K562 (cell line): ENCODE measurements around the gene IFRD1. TPM values are rescaled to one million over a fixed set of nuclear protein-coding genes. Genes with fewer than 3 reads are reported as not detected.

Experiments
- BRF1 ChIP-seq: IDR thresholded peaks from 3 replicates; pipeline ENCODE4 v1.6.1; 2011; ENCODE audit warnings: borderline replicate concordance, mild to moderate bottlenecking; ENCODE audit not compliant: insufficient read length; ENCODE audit errors: extremely low read depth
- FOXA3 ChIP-seq, 2 experiments: fragments of 450-650 bp in 1 of 2; sonication (generic) in 1 of 2; formaldehyde crosslinking; IDR thresholded peaks in 1 of 2; conservative IDR thresholded peaks in 1 of 2; 2 replicates each; pipeline versions ENCODE4 v1.4.0 to v1.8.0; 2020 to 2022; ENCODE audit warnings: mild to moderate bottlenecking in 2 of 2, missing genetic modification reagents in 1 of 2
- GTF2A2 ChIP-seq: IDR thresholded peaks from 2 replicates; pipeline ENCODE4 v1.6.1; 2016; ENCODE audit warnings: mild to moderate bottlenecking, missing genetic modification characterization, missing compliant biosample characterization
- HNRNPUL1 ChIP-seq: fragments of 200-400 bp; formaldehyde crosslinking; IDR thresholded peaks from 2 replicates; pipeline ENCODE4 v1.6.1; 2017; ENCODE audit warnings: low read length
- MAFG ChIP-seq: fragments of 450-650 bp; conservative IDR thresholded peaks from 2 replicates; pipeline ENCODE4 v1.6.1; 2016; ENCODE audit warnings: missing genetic modification characterization, missing compliant biosample characterization
- MCM2 ChIP-seq: fragments of 450-650 bp; IDR thresholded peaks from 2 replicates; pipeline ENCODE4 v1.6.1; 2017; ENCODE audit warnings: low read depth, mild to moderate bottlenecking
- NEUROD1 ChIP-seq: fragments of 150-350 bp; IDR thresholded peaks from 2 replicates; pipeline ENCODE4 v1.6.1; 2014; ENCODE audit warnings: borderline replicate concordance, low read length, low read depth; ENCODE audit not compliant: partially characterized antibody
- RBBP5 ChIP-seq: fragments of 200-600 bp; sonication (generic); IDR thresholded peaks from 2 replicates; pipeline ENCODE4 v1.6.1; 2012; ENCODE audit warnings: borderline replicate concordance, mild to moderate bottlenecking, low read length, control low read depth, inconsistent platforms; ENCODE audit not compliant: insufficient read depth, poor library complexity, severe bottlenecking
- RERE ChIP-seq: sonication (generic); formaldehyde crosslinking; IDR thresholded peaks from 2 replicates; pipeline ENCODE4 v1.8.0; 2023; ENCODE audit warnings: missing genetic modification reagents, mild to moderate bottlenecking, borderline replicate concordance
- SMAD4 ChIP-seq: fragments of 250-450 bp; sonication (Bioruptor Pico); conservative IDR thresholded peaks from 2 replicates; pipeline ENCODE4 v1.8.0; 2021; ENCODE audit warnings: inconsistent platforms, mild to moderate bottlenecking, moderate library complexity
- THRA ChIP-seq: fragments of 450-650 bp; IDR thresholded peaks from 2 replicates; pipeline ENCODE4 v1.6.1; 2017; ENCODE audit warnings: mild to moderate bottlenecking, moderate library complexity
- ZBTB2 ChIP-seq: fragments of 450-650 bp; IDR thresholded peaks from 2 replicates; pipeline ENCODE4 v1.6.1; 2016; ENCODE audit warnings: antibody characterized with exemption
- ZNF232 ChIP-seq: sonication (generic); formaldehyde crosslinking; IDR thresholded peaks from 2 replicates; pipeline ENCODE4 v1.8.0; 2022; ENCODE audit warnings: mild to moderate bottlenecking, missing genetic modification reagents
- ZNF589 ChIP-seq: fragments of 200-800 bp; sonication (Bioruptor generic); IDR thresholded peaks from 2 replicates; pipeline ENCODE4 v1.6.1; 2016; ENCODE audit warnings: low read depth, missing genetic modification characterization, missing compliant biosample characterization
- ZNF668 ChIP-seq: fragments of 250-450 bp; sonication (Bioruptor Pico); IDR thresholded peaks from 2 replicates; pipeline ENCODE4 v1.8.0; 2022; ENCODE audit warnings: mild to moderate bottlenecking, inconsistent platforms
- ZNF740 ChIP-seq, 3 experiments: fragments of 200-800 bp in 1 of 3; sonication (Bioruptor generic) in 1 of 3; sonication (generic) in 1 of 3; formaldehyde crosslinking in 1 of 3; IDR thresholded peaks; 2 replicates each; pipeline versions ENCODE4 v1.6.1 to v1.8.0; 2016 to 2022; ENCODE audit warnings: mild to moderate bottlenecking in 2 of 3, missing compliant biosample characterization in 2 of 3, missing genetic modification characterization in 2 of 3, missing genetic modification reagents in 1 of 3
- polyA plus RNA-seq, 8 experiments: library from polyadenylated mRNA; depleted of rRNA in 4 of 8; stranded (reverse) in 5 of 8; unstranded in 3 of 8; fragments of >200 nt; fragmentation: Nextera tagmentation in 2 of 8; fragmentation: Illumina TruSeq in 1 of 8; extraction: Ambion mirVana in 2 of 8; extraction: Trizol in 1 of 8; gene quantifications; 2 replicates each; pipeline versions ENCODE4 v1.2.1 to v1.2.3, GENCODE V29; 2011 to 2014; ENCODE audit warnings: inconsistent platforms in 1 of 8, missing spikeins in 1 of 8
- total RNA-seq, 7 experiments: library from RNA; depleted of rRNA in 6 of 7; stranded (reverse); fragments of >200 nt in 6 of 7; fragmentation: Illumina TruSeq in 2 of 7; extraction: Trizol in 2 of 7; gene quantifications; 2 replicates each; pipeline versions ENCODE4 v1.2.1 to v1.2.3, GENCODE V29; 2011 to 2021; ENCODE audit warnings: low replicate concordance in 1 of 7

IFRD1 gene
- total and polyA plus RNA-seq, 9 of the 15 experiments (the other 6 are each of a cell fraction or from before 2014, with no cell fraction given): 27.6 to 81.8 (median 68.1) TPM

- TF ChIP-seq THRA (no peak), HNRNPUL1 (no peak), BRF1 (no peak), MCM2 (no peak), MAFG (no peak), ZNF740 (CRISPR knock-in tag; IDR thresholded peaks at IDR 0.05) (peak; percentile 75; the same call in 1 of the 2 replicates), ZNF740 (tag; IDR thresholded peaks at IDR 0.05) (no peak), ZNF668 (CRISPR knock-in tag) (no peak), ZBTB2 (peak; percentile 68; the same call in 1 of the 2 replicates), RBBP5 (peak; percentile 75), RERE (CRISPR knock-in tag) (0 out of 2 replicates have a peak, but pooled peaks have one; percentile 36), ZNF589 (CRISPR knock-in tag) (peak; percentile 44; the same call in 1 of the 2 replicates), NEUROD1 (peak; percentile 71), SMAD4 (peak; percentile 10), GTF2A2 (peak; percentile 99), ZNF232 (CRISPR knock-in tag) (no peak; the same call in 1 of the 2 replicates), FOXA3 (CRISPR knock-in tag; conservative IDR thresholded peaks at IDR 0.05 in 1 of 2, IDR thresholded peaks at IDR 0.05 in 1 of 2) (peak in 1 of 2 experiments; percentile 21; a peak in 1 of 4 replicates)
Observed at GRCh38 chr7:112449902-112450806, at the start of gene IFRD1 (continued).
